Calu3 (cell line): ENCODE results near the gene WRNIP1. TPM values are rescaled to one million over a fixed set of nuclear protein-coding genes. Genes with fewer than 3 reads are reported as not detected.
"Not testable (repeated sequence)": the region's sequence is repeated elsewhere in the genome, so short reads cannot be mapped to it uniquely, and the experiment has no call there.

ENCODE experiments used
- BruUV-seq: library from RNA; stranded (reverse); fragments of 400-500 nt; replicated peaks from 2 replicates; lab custom pipeline; 2021; lab: Mats Ljungman, UMichigan
- CTCF ChIA-PET: fragments of 300-600 bp; sonication (Branson Sonifier 250); formaldehyde crosslinking; loops from one replicate; lab custom pipeline; 2022; ENCODE audit warnings: antibody characterized with exemption; lab: Charles Lee
- DNase-seq: peaks from one replicate; pipeline ENCODE4 v3.0.0; 2022
- H3K27ac Mint-ChIP-seq: one replicate; pipeline ENCODE4 v1.8.0; 2022; ENCODE audit warnings: mixed read lengths; ENCODE audit not compliant: unreplicated experiment
- H3K27me3 Mint-ChIP-seq: one replicate; pipeline ENCODE4 v1.8.0; 2022; ENCODE audit warnings: mixed read lengths; ENCODE audit not compliant: unreplicated experiment
- H3K36me3 Mint-ChIP-seq: one replicate; pipeline ENCODE4 v1.8.0; 2022; ENCODE audit warnings: mild to moderate bottlenecking, moderate library complexity, mixed read lengths; ENCODE audit not compliant: insufficient read depth, unreplicated experiment
- H3K4me1 Mint-ChIP-seq: one replicate; pipeline ENCODE4 v1.8.0; 2022; ENCODE audit warnings: mild to moderate bottlenecking, low read depth, mixed read lengths; ENCODE audit not compliant: unreplicated experiment
- H3K4me3 Mint-ChIP-seq: one replicate; pipeline ENCODE4 v1.8.0; 2022; ENCODE audit warnings: mild to moderate bottlenecking, low read depth, moderate library complexity, mixed read lengths; ENCODE audit not compliant: unreplicated experiment
- H3K9me3 Mint-ChIP-seq: one replicate; pipeline ENCODE4 v1.8.0; 2022; ENCODE audit warnings: low read depth, mixed read lengths; ENCODE audit not compliant: unreplicated experiment
- CTCF ChIP-seq: fragments of 200-600 bp; IDR thresholded peaks from one replicate; pipeline ENCODE4 v1.8.0; 2022; ENCODE audit warnings: antibody characterized with exemption; ENCODE audit not compliant: unreplicated experiment
- intact Hi-C: fragments of 100-400 bp; cut with micrococcal nuclease; formaldehyde crosslinking; loops from one replicate; pipeline ENCODE4 v1.10.0; 2022; ENCODE audit not compliant: unreplicated experiment
- total RNA-seq: library from RNA; stranded (reverse); gene quantifications from 2 replicates; pipeline ENCODE4 v1.2.3, GENCODE V29; 2022

Gene WRNIP1
- total RNA-seq, 1 experiment from 2014 or later = 41.4 TPM

GRCh38 chr6:2756241-2756640 is 9.0 kb upstream of the WRNIP1 start:
- CTCF ChIA-PET = no interaction called here
- H3K4me1 Mint-ChIP-seq = peaks cover 9% of the 10 kb centered on the region
- DNase-seq = no peak
- no TSS peak for BruUV-seq
- H3K36me3 Mint-ChIP-seq = peaks cover 6% of the 10 kb centered on the region
- no peaks in the 10 kb centered on the region for H3K27me3 Mint-ChIP-seq
- H3K4me3 Mint-ChIP-seq = no peak overlapping the region
- no peak for TF ChIP-seq CTCF
- intact Hi-C loops = no loop called here
- no peaks in the 10 kb centered on the region for H3K9me3 Mint-ChIP-seq
- no peak overlapping the region for H3K27ac Mint-ChIP-seq

GRCh38 chr6:2756687-2757224 is 8.4 kb upstream of the WRNIP1 start:
- Mint-ChIP-seq H3K36me3 (peaks cover 6% of the 10 kb centered on the region), H3K4me3 (no peak overlapping the region), H3K4me1 (peaks cover 9% of the 10 kb centered on the region), H3K27ac (no peak overlapping the region), H3K9me3 (no peaks in the 10 kb centered on the region), H3K27me3 (no peaks in the 10 kb centered on the region)
- TF ChIP-seq CTCF = no peak
- CTCF ChIA-PET = interaction anchor here (0.7 kb wide), 1 partner anchor 9 kb away, joined by 5 read pairs; no protein-coding TSS in a partner anchor
- BruUV-seq = no TSS peak
- DNase-seq = no peak
- intact Hi-C loops = no loop called here

- intact Hi-C loops = no loop called here
- H3K27ac Mint-ChIP-seq = no peak overlapping the region
- no TSS peak for BruUV-seq
- no peak for TF ChIP-seq CTCF
- H3K36me3 Mint-ChIP-seq = peaks cover 13% of the 10 kb centered on the region
- no peaks in the 10 kb centered on the region for H3K4me1 Mint-ChIP-seq
- no peak overlapping the region for H3K4me3 Mint-ChIP-seq
- no peak for DNase-seq
- H3K27me3 Mint-ChIP-seq = no peaks in the 10 kb centered on the region
- CTCF ChIA-PET = interaction anchor here (0.6 kb wide), 1 partner anchor 531 kb away, joined by 3 read pairs; no protein-coding TSS in a partner anchor
- no peaks in the 10 kb centered on the region for H3K9me3 Mint-ChIP-seq
Observed at GRCh38 chr6:2758980-2759379, 6.2 kb upstream of the WRNIP1 start.

GRCh38 chr6:2760882-2761842 is 4.0 kb upstream of the WRNIP1 start:
- intact Hi-C loops = no loop called here
- Mint-ChIP-seq H3K9me3 (no peaks in the 10 kb centered on the region), H3K4me3 (no peak overlapping the region), H3K4me1 (no peaks in the 10 kb centered on the region), H3K27me3 (no peaks in the 10 kb centered on the region), H3K36me3 (peaks cover 33% of the 10 kb centered on the region), H3K27ac (no peak overlapping the region)
- TF ChIP-seq CTCF = peak; percentile 17
- no TSS peak for BruUV-seq
- CTCF ChIA-PET = interaction anchor here (0.6 kb wide), 1 partner anchor 1169 kb away, joined by 6 read pairs; no protein-coding TSS in a partner anchor
- DNase-seq = no peak

GRCh38 chr6:2762868-2763267 is 2.3 kb upstream of the WRNIP1 start:
- H3K4me3 Mint-ChIP-seq, H3K9me3 Mint-ChIP-seq, H3K4me1 Mint-ChIP-seq, H3K27ac Mint-ChIP-seq, DNase-seq, H3K27me3 Mint-ChIP-seq, BruUV-seq, intact Hi-C loops: not testable (repeated sequence)
- CTCF ChIA-PET = interaction anchor here (1.0 to 1.3 kb wide), 2 partner anchors 10 to 12 kb away, joined by 3 to 6 read pairs; partner anchors contain the start of gene MYLK4
- peaks cover 48% of the 10 kb centered on the region for H3K36me3 Mint-ChIP-seq
